ENCODE results near the gene KCTD20. TPM values are rescaled to one million over a fixed set of nuclear protein-coding genes. Genes with fewer than 3 reads are reported as not detected.
"Not testable (repeated sequence)": the region's sequence is repeated elsewhere in the genome, so short reads cannot be mapped to it uniquely, and the experiment has no call there.

KCTD20 gene
- total RNA-seq, 2 experiments from 2014 or later = 73.6 to 84.6 TPM

GRCh38 chr6:36402481-36402880 is 40.3 kb upstream of the KCTD20 start:
- H4K20me1 ChIP-seq (ENCODE audit: insufficient read depth, low read length) = no peaks in the 10 kb centered on the region
- ChIA-PET POLR2A (interaction anchor here (0.6 kb wide), 1 partner anchor 14 kb away, joined by 3 read pairs; no protein-coding TSS in a partner anchor), CTCF (ENCODE audit: unreplicated experiment) (interaction anchor here (0.6 kb wide), 1 partner anchor 724 kb away, joined by 8 read pairs; no protein-coding TSS in a partner anchor)
- intact Hi-C loops (cut with micrococcal nuclease; ENCODE audit: unreplicated experiment) = no loop called here
- H2AFZ ChIP-seq (ENCODE audit: low read length) = no peak overlapping the region
- no peaks in the 10 kb centered on the region for H3K36me3 ChIP-seq (ENCODE audit: insufficient read depth, low read length)
- H3K27ac ChIP-seq (ENCODE audit: low read depth, low read length, poor library complexity, severe bottlenecking) = no peak overlapping the region
- DNase-seq (ENCODE audit: low spot score) = no peak
- no peak for TF ChIP-seq EZH2phosphoT487 (IDR thresholded peaks at IDR 0.05; ENCODE audit: borderline replicate concordance, low read depth, low read length)
- no peak for TF ChIP-seq CTCF (conservative IDR thresholded peaks at IDR 0.05; ENCODE audit: low read length)
- H3K4me2 ChIP-seq (ENCODE audit: low read length) = no peak overlapping the region
- no TSS peak for BruUV-seq (replicated peaks)
- H3K4me1 ChIP-seq (ENCODE audit: insufficient read depth, low read length, poor library complexity, severe bottlenecking) = no peaks in the 10 kb centered on the region
- 0 out of 2 replicates have a peak, but pooled peaks cover 6% of the 10 kb centered on the region for H3K9me3 ChIP-seq (ENCODE audit: low read length)
- H3K9me2 ChIP-seq (ENCODE audit: insufficient read depth, low read length) = no peaks in the 10 kb centered on the region
- no peak overlapping the region for H3K4me3 ChIP-seq (ENCODE audit: low read depth, low read length, poor library complexity, severe bottlenecking)
- no peaks in the 10 kb centered on the region for H3K79me2 ChIP-seq (ENCODE audit: insufficient read depth, low read depth, low read length)

- Histone ChIP-seq H3K9me3 (ENCODE audit: low read length) (no peaks in the 10 kb centered on the region), H3K9me2 (ENCODE audit: insufficient read depth, low read length) (no peaks in the 10 kb centered on the region), H3K4me1 (ENCODE audit: insufficient read depth, low read length, poor library complexity, severe bottlenecking) (no peaks in the 10 kb centered on the region), H2AFZ (ENCODE audit: low read length) (no peak overlapping the region), H3K4me2 (ENCODE audit: low read length) (no peak overlapping the region), H3K36me3 (ENCODE audit: insufficient read depth, low read length) (no peaks in the 10 kb centered on the region), H3K79me2 (ENCODE audit: insufficient read depth, low read depth, low read length) (no peaks in the 10 kb centered on the region), H3K4me3 (ENCODE audit: low read depth, low read length, poor library complexity, severe bottlenecking) (no peak overlapping the region), H3K27ac (ENCODE audit: low read depth, low read length, poor library complexity, severe bottlenecking) (no peak overlapping the region), H4K20me1 (ENCODE audit: insufficient read depth, low read length) (no peaks in the 10 kb centered on the region)
- DNase-seq (ENCODE audit: low spot score) = no peak
- CTCF ChIA-PET (ENCODE audit: unreplicated experiment) = no interaction called here
- BruUV-seq (replicated peaks) = no TSS peak
- POLR2A ChIA-PET = interaction anchor here (0.6 to 0.7 kb wide), 4 partner anchors 101 to 314 kb away, joined by 3 to 5 read pairs (median 4); no protein-coding TSS in a partner anchor
- TF ChIP-seq EZH2phosphoT487 (IDR thresholded peaks at IDR 0.05; ENCODE audit: borderline replicate concordance, low read depth, low read length) = no peak
- no peak for TF ChIP-seq CTCF (conservative IDR thresholded peaks at IDR 0.05; ENCODE audit: low read length)
- intact Hi-C loops (cut with micrococcal nuclease; ENCODE audit: unreplicated experiment) = no loop called here
Observed at GRCh38 chr6:36404164-36404563, 38.6 kb upstream of the KCTD20 start.

GRCh38 chr6:36409718-36410117 is 33.1 kb upstream of the KCTD20 start:
- H3K36me3 ChIP-seq (ENCODE audit: insufficient read depth, low read length); H3K4me2 ChIP-seq (ENCODE audit: low read length); H3K79me2 ChIP-seq (ENCODE audit: insufficient read depth, low read depth, low read length); H2AFZ ChIP-seq (ENCODE audit: low read length); POLR2A ChIA-PET; H3K27ac ChIP-seq (ENCODE audit: low read depth, low read length, poor library complexity, severe bottlenecking); CTCF ChIA-PET (ENCODE audit: unreplicated experiment); intact Hi-C loops (cut with micrococcal nuclease; ENCODE audit: unreplicated experiment); H3K9me3 ChIP-seq (ENCODE audit: low read length); DNase-seq (ENCODE audit: low spot score); H3K9me2 ChIP-seq (ENCODE audit: insufficient read depth, low read length); H4K20me1 ChIP-seq (ENCODE audit: insufficient read depth, low read length); H3K4me1 ChIP-seq (ENCODE audit: insufficient read depth, low read length, poor library complexity, severe bottlenecking); H3K4me3 ChIP-seq (ENCODE audit: low read depth, low read length, poor library complexity, severe bottlenecking); BruUV-seq (replicated peaks): not testable (repeated sequence)

Data from OCI-LY7 (cell line).